Keratinocyte (primary cell): ENCODE measurements around the gene IFTAP. TPM values are rescaled to one million over a fixed set of nuclear protein-coding genes. Genes with fewer than 3 reads are reported as not detected.

Source experiments
- DNase-seq: peaks from one replicate; pipeline ENCODE4 v3.0.0-alpha.2; 2011; ENCODE audit warnings: low read depth, missing footprints, low spot score
- FAIRE-seq: peaks from 2 replicates; lab custom pipeline; 2011; peaks lifted over from hg19 to GRCh38; lab: Jason Lieb, UNC
- H2AFZ ChIP-seq: 2 replicates; pipeline ENCODE4 v1.6.0; 2012; ENCODE audit warnings: low read length, control low read depth, inconsistent platforms; ENCODE audit not compliant: control insufficient read depth
- H3K27ac ChIP-seq: 2 replicates; pipeline ENCODE4 v1.5.1; 2011; ENCODE audit warnings: low read length; ENCODE audit not compliant: control insufficient read depth, insufficient read depth
- H3K27me3 ChIP-seq: 3 replicates; pipeline ENCODE4 v1.6.0; 2011; ENCODE audit warnings: low read length; ENCODE audit not compliant: control insufficient read depth, insufficient read depth; ENCODE audit errors: extremely low read depth
- H3K36me3 ChIP-seq, 2 experiments: 2 replicates in 1 of 2; 3 replicates in 1 of 2; pipeline ENCODE4 v1.5.1; 2011; ENCODE audit warnings: low read length in 2 of 2, mild to moderate bottlenecking in 1 of 2; ENCODE audit not compliant: control insufficient read depth in 2 of 2, insufficient read depth in 2 of 2; ENCODE audit errors: extremely low read depth in 1 of 2
- H3K4me1 ChIP-seq: 3 replicates; pipeline ENCODE4 v1.5.1; 2011; ENCODE audit warnings: low read length; ENCODE audit not compliant: control insufficient read depth, insufficient read depth; ENCODE audit errors: extremely low read depth
- H3K4me2 ChIP-seq: 3 replicates; pipeline ENCODE4 v1.6.0; 2011; ENCODE audit warnings: low read depth, low read length; ENCODE audit not compliant: control insufficient read depth, insufficient read depth; ENCODE audit errors: extremely low read depth
- H3K4me3 ChIP-seq, 3 experiments: fragments of 200-600 bp in 1 of 3; sonication (generic) in 1 of 3; 2 replicates in 2 of 3; 3 replicates in 1 of 3; pipeline ENCODE4 v1.5.1; 2011 to 2016; ENCODE audit warnings: low read length in 3 of 3, mild to moderate bottlenecking in 3 of 3, control low read depth in 2 of 3, inconsistent platforms in 1 of 3, low read depth in 1 of 3, mixed read lengths in 1 of 3, mixed run types in 1 of 3, moderate library complexity in 1 of 3; ENCODE audit not compliant: control insufficient read depth in 2 of 3, insufficient read depth in 2 of 3; ENCODE audit errors: extremely low read depth in 1 of 3
- H3K79me2 ChIP-seq: 2 replicates; pipeline ENCODE4 v1.6.0; 2012; ENCODE audit warnings: low read length; ENCODE audit not compliant: control insufficient read depth, insufficient read depth
- H3K9ac ChIP-seq: 3 replicates; pipeline ENCODE4 v1.6.0; 2011; ENCODE audit warnings: low read length; ENCODE audit not compliant: control insufficient read depth, insufficient read depth; ENCODE audit errors: extremely low read depth
- H3K9me1 ChIP-seq: 3 replicates; pipeline ENCODE4 v1.6.0; 2011; ENCODE audit warnings: low read length; ENCODE audit not compliant: control insufficient read depth, insufficient read depth; ENCODE audit errors: extremely low read depth
- H3K9me3 ChIP-seq: 2 replicates; pipeline ENCODE4 v1.5.1; 2012; ENCODE audit warnings: low read depth, low read length; ENCODE audit not compliant: control insufficient read depth
- H4K20me1 ChIP-seq: 3 replicates; pipeline ENCODE4 v1.6.0; 2011; ENCODE audit warnings: low read length; ENCODE audit not compliant: control insufficient read depth, insufficient read depth; ENCODE audit errors: extremely low read depth
- EZH2 ChIP-seq: IDR thresholded peaks from one replicate; pipeline ENCODE4 v1.6.1; 2012; ENCODE audit warnings: inconsistent platforms, mild to moderate bottlenecking, low read length, moderate library complexity
- dilution Hi-C: fragments of 300-500 bp; cut with MboI; formaldehyde crosslinking; loops from one replicate; pipeline ENCODE4 v1.7.0; 2020; ENCODE audit warnings: low sequenced_read_pairs; ENCODE audit not compliant: extremely low pct_ligation_motif_present
- polyA plus RNA-seq, 5 experiments: library from polyadenylated mRNA; depleted of rRNA in 3 of 5; stranded (reverse) in 3 of 5; stranded (forward) in 1 of 5; unstranded in 1 of 5; fragments of >200 nt; gene quantifications; 1 replicate in 1 of 5; 2 replicates in 3 of 5; 3 replicates in 1 of 5; pipeline versions ENCODE4 v1.2.1 to v1.2.3, GENCODE V29; 2011 to 2012; ENCODE audit warnings: missing spikeins in 2 of 5, low read depth in 1 of 5, low replicate concordance in 1 of 5
- TF ChIP-seq, protein P1 (sequence below), 3 experiments: IDR thresholded peaks in 1 of 3; conservative IDR thresholded peaks in 1 of 3; optimal IDR thresholded peaks in 1 of 3; 2 replicates in 2 of 3; 3 replicates in 1 of 3; pipeline versions ENCODE3 to v1.5.1; 2011; ENCODE audit warnings: low read length in 3 of 3, mild to moderate bottlenecking in 3 of 3, moderate library complexity in 2 of 3, control low read depth in 1 of 3, inconsistent platforms in 1 of 3; ENCODE audit not compliant: insufficient read depth in 2 of 3; ENCODE audit errors: extremely low read depth in 1 of 3

The IFTAP gene
- polyA plus RNA-seq, 1 donor (not counting 4 experiments of a cell fraction or from before 2014, with no cell fraction given) = 22.8 TPM

- no peak for TF ChIP-seq EZH2
- TF ChIP-seq, protein P1, sequence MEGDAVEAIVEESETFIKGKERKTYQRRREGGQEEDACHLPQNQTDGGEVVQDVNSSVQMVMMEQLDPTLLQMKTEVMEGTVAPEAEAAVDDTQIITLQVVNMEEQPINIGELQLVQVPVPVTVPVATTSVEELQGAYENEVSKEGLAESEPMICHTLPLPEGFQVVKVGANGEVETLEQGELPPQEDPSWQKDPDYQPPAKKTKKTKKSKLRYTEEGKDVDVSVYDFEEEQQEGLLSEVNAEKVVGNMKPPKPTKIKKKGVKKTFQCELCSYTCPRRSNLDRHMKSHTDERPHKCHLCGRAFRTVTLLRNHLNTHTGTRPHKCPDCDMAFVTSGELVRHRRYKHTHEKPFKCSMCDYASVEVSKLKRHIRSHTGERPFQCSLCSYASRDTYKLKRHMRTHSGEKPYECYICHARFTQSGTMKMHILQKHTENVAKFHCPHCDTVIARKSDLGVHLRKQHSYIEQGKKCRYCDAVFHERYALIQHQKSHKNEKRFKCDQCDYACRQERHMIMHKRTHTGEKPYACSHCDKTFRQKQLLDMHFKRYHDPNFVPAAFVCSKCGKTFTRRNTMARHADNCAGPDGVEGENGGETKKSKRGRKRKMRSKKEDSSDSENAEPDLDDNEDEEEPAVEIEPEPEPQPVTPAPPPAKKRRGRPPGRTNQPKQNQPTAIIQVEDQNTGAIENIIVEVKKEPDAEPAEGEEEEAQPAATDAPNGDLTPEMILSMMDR (optimal IDR thresholded peaks at IDR 0.05 in 1 of 3, IDR thresholded peaks at IDR 0.05 in 1 of 3, conservative IDR thresholded peaks at IDR 0.05 in 1 of 3; ENCODE audit: extremely low read depth in 1 of 3, insufficient read depth in 2 of 3, low read length in 3 of 3) = no peak
- Histone ChIP-seq H3K9me3 (no peaks in the 10 kb centered on the region), H3K4me2 (no peak overlapping the region), H3K79me2 (no peaks in the 10 kb centered on the region), H2AFZ (no peak overlapping the region), H3K27ac (no peak overlapping the region), H3K4me1 (no peaks in the 10 kb centered on the region), H3K9me1 (no peaks in the 10 kb centered on the region), H3K9ac (no peak overlapping the region), H3K36me3 (no peaks in the 10 kb centered on the region), H3K4me3 (no peak overlapping the region), H3K27me3 (no peaks in the 10 kb centered on the region), H4K20me1 (no peaks in the 10 kb centered on the region)
- FAIRE-seq (no peak), DNase-seq (no peak)
- dilution Hi-C loops = no loop called here
These were observed 16.9 kb upstream of the IFTAP start for GRCh38 chr11:36577373-36577772.

GRCh38 chr11:36577859-36578258, 16.4 kb upstream of the IFTAP start:
- H4K20me1 ChIP-seq = no peaks in the 10 kb centered on the region
- no peak overlapping the region for H2AFZ ChIP-seq
- FAIRE-seq (no peak), DNase-seq (no peak)
- no peak overlapping the region for H3K4me2 ChIP-seq
- H3K4me3 ChIP-seq = no peak overlapping the region
- no peaks in the 10 kb centered on the region for H3K79me2 ChIP-seq
- no peak overlapping the region for H3K27ac ChIP-seq
- dilution Hi-C loops = no loop called here
- TF ChIP-seq EZH2 = no peak
- TF ChIP-seq, protein P1 (optimal IDR thresholded peaks at IDR 0.05 in 1 of 3, IDR thresholded peaks at IDR 0.05 in 1 of 3, conservative IDR thresholded peaks at IDR 0.05 in 1 of 3; ENCODE audit: extremely low read depth in 1 of 3, insufficient read depth in 2 of 3, low read length in 3 of 3) = no peak
- H3K27me3 ChIP-seq = no peaks in the 10 kb centered on the region
- H3K9ac ChIP-seq = no peak overlapping the region
- H3K4me1 ChIP-seq = no peaks in the 10 kb centered on the region
- no peaks in the 10 kb centered on the region for H3K9me1 ChIP-seq
- no peaks in the 10 kb centered on the region for H3K9me3 ChIP-seq
- no peaks in the 10 kb centered on the region for H3K36me3 ChIP-seq
